22Rv1 (cell line): ENCODE data around the gene PHYH.
"Not testable (repeated sequence)": the region's sequence is repeated elsewhere in the genome, so short reads cannot be mapped to it uniquely, and the experiment has no call there.

ENCODE experiments used
- H3K27ac ChIP-seq: fragments of 450-650 bp; 2 replicates; pipeline ENCODE4 v1.5.1; 2017
- CTCF ChIP-seq: fragments of 450-650 bp; IDR thresholded peaks from 2 replicates; pipeline ENCODE4 v1.5.1; 2017; ENCODE audit warnings: mild to moderate bottlenecking
- ZFX ChIP-seq: fragments of 450-650 bp; IDR thresholded peaks from 2 replicates; pipeline ENCODE4 v1.6.1; 2017; ENCODE audit warnings: antibody characterized with exemption, borderline replicate concordance

PHYH gene

GRCh38 chr10:13236638-13237037 lies 63.2 kb downstream of the PHYH start:
- no peak overlapping the region for H3K27ac ChIP-seq
- TF ChIP-seq CTCF (no peak), ZFX (no peak)

GRCh38 chr10:13234736-13235135 lies 65.1 kb downstream of the PHYH start:
- not testable (repeated sequence) for H3K27ac ChIP-seq

GRCh38 chr10:13234172-13234571 lies 65.7 kb downstream of the PHYH start, which contains the start of gene UCMA:
TSS of gene UCMA (minus strand) at chr10:13234374. CDS start at chr10:13234258, 116 bp downstream.
- H3K27ac ChIP-seq = no peak within 1 kb of the TSS
- TF ChIP-seq ZFX (no peak), CTCF (no peak)

- TF ChIP-seq ZFX (no peak), CTCF (no peak)
- no peak overlapping the region for H3K27ac ChIP-seq
Observed at GRCh38 chr10:13233358-13233757, 66.5 kb downstream of the PHYH start.

GRCh38 chr10:13231808-13232207 lies 68.1 kb downstream of the PHYH start:
- TF ChIP-seq ZFX = no peak
- no peak for TF ChIP-seq CTCF
- H3K27ac ChIP-seq = no peak overlapping the region

- TF ChIP-seq ZFX (no peak), CTCF (no peak)
- H3K27ac ChIP-seq = no peak overlapping the region
Observed at GRCh38 chr10:13231190-13231589, 68.7 kb downstream of the PHYH start.
